Iris pigment epithelial cell (primary cell): ENCODE measurements around the gene SYT2.
"Not testable (repeated sequence)": the region's sequence is repeated elsewhere in the genome, so short reads cannot be mapped to it uniquely, and the experiment has no call there.

Experiments
- DNase-seq: peaks from one replicate; pipeline ENCODE4 v3.0.0-alpha.2; 2011; ENCODE audit warnings: low read depth

The SYT2 gene

GRCh38 chr1:202643397-202644218 is 66.6 kb downstream of the SYT2 start:
- DNase-seq = no peak

- DNase-seq = no peak
These were observed 67.5 kb downstream of the SYT2 start for GRCh38 chr1:202642619-202643291.

GRCh38 chr1:202642212-202642611 is 68.0 kb downstream of the SYT2 start:
- DNase-seq = no peak

- DNase-seq = peak; percentile 54
These were observed 70.8 kb downstream of the SYT2 start for GRCh38 chr1:202639500-202639899.

- not testable (repeated sequence) for DNase-seq
These were observed 71.5 kb downstream of the SYT2 start for GRCh38 chr1:202638701-202639305.

- DNase-seq = no peak
These were observed 72.1 kb downstream of the SYT2 start for GRCh38 chr1:202638019-202638700.

- not testable (repeated sequence) for DNase-seq
These were observed 72.8 kb downstream of the SYT2 start for GRCh38 chr1:202637321-202638018.

GRCh38 chr1:202636171-202636570 is 74.1 kb downstream of the SYT2 start:
- DNase-seq = not testable (repeated sequence)

GRCh38 chr1:202632241-202632640 is 78.0 kb downstream of the SYT2 start:
- no peak for DNase-seq

- DNase-seq = no peak
These were observed 79.0 kb downstream of the SYT2 start for GRCh38 chr1:202631076-202631923.

GRCh38 chr1:202630541-202630940 is 79.7 kb downstream of the SYT2 start:
- no peak for DNase-seq

- DNase-seq = not testable (repeated sequence)
These were observed 80.2 kb downstream of the SYT2 start for GRCh38 chr1:202630096-202630495.

- not testable (repeated sequence) for DNase-seq
These were observed 80.9 kb downstream of the SYT2 start for GRCh38 chr1:202629257-202629811.

GRCh38 chr1:202628646-202629215 is 81.5 kb downstream of the SYT2 start:
- no peak for DNase-seq

GRCh38 chr1:202627841-202628565 is 82.3 kb downstream of the SYT2 start:
- no peak for DNase-seq

- not testable (repeated sequence) for DNase-seq
These were observed 83.2 kb downstream of the SYT2 start for GRCh38 chr1:202627036-202627435.

- DNase-seq = peak; percentile 64
These were observed 84.6 kb downstream of the SYT2 start for GRCh38 chr1:202625416-202626360.

GRCh38 chr1:202624781-202625108 is 85.5 kb downstream of the SYT2 start:
- no peak for DNase-seq
